KMS-11 (cell line): ENCODE data around the gene SAMD4B.

Source experiments
- H2AFZ ChIP-seq: fragments of 200-600 bp; sonication (generic); 2 replicates; pipeline ENCODE4 v1.6.1; 2016; ENCODE audit warnings: antibody characterized with exemption, mixed run types, low read depth
- H3K27ac ChIP-seq: fragments of 200-600 bp; sonication (generic); 2 replicates; pipeline ENCODE4 v1.6.1; 2016; ENCODE audit warnings: mild to moderate bottlenecking, mixed run types
- H3K27me3 ChIP-seq: fragments of 200-600 bp; sonication (generic); 2 replicates; pipeline ENCODE4 v1.6.1; 2017; ENCODE audit warnings: mild to moderate bottlenecking, low read depth, mixed run types, moderate library complexity; ENCODE audit not compliant: insufficient read depth
- H3K36me3 ChIP-seq: fragments of 200-600 bp; sonication (generic); 2 replicates; pipeline ENCODE4 v1.6.1; 2017; ENCODE audit warnings: mild to moderate bottlenecking, mixed run types; ENCODE audit not compliant: insufficient read depth
- H3K4me1 ChIP-seq: fragments of 200-600 bp; sonication (generic); 2 replicates; pipeline ENCODE4 v1.6.1; 2016; ENCODE audit warnings: mild to moderate bottlenecking, low read depth, mixed run types; ENCODE audit not compliant: poor library complexity, severe bottlenecking
- H3K4me2 ChIP-seq: fragments of 200-600 bp; sonication (generic); 2 replicates; pipeline ENCODE4 v1.7.0; 2016; ENCODE audit warnings: mild to moderate bottlenecking, mixed run types
- H3K4me3 ChIP-seq: fragments of 200-600 bp; sonication (generic); IDR thresholded peaks from 2 replicates; pipeline ENCODE4 v1.6.1; 2017; ENCODE audit warnings: low read depth, low read length, mixed read lengths; ENCODE audit not compliant: insufficient read depth
- H3K79me2 ChIP-seq: fragments of 200-600 bp; sonication (generic); 2 replicates; pipeline ENCODE4 v1.6.1; 2016; ENCODE audit warnings: low read depth, mixed run types; ENCODE audit not compliant: insufficient read depth
- H3K9ac ChIP-seq: fragments of 200-600 bp; sonication (generic); 2 replicates; pipeline ENCODE4 v1.6.1; 2016; ENCODE audit warnings: mild to moderate bottlenecking, mixed run types
- H4K20me1 ChIP-seq: fragments of 200-600 bp; sonication (generic); 2 replicates; pipeline ENCODE4 v1.6.1; 2016; ENCODE audit warnings: mild to moderate bottlenecking, mixed run types; ENCODE audit not compliant: insufficient read depth
- TF ChIP-seq, protein P1 (sequence below): fragments of 200-600 bp; sonication (generic); conservative IDR thresholded peaks from 2 replicates; pipeline ENCODE4 v1.6.1; 2017; ENCODE audit warnings: low read depth, mild to moderate bottlenecking, antibody characterized with exemption, low read length, moderate library complexity, mixed read lengths

SAMD4B gene

DNA sequence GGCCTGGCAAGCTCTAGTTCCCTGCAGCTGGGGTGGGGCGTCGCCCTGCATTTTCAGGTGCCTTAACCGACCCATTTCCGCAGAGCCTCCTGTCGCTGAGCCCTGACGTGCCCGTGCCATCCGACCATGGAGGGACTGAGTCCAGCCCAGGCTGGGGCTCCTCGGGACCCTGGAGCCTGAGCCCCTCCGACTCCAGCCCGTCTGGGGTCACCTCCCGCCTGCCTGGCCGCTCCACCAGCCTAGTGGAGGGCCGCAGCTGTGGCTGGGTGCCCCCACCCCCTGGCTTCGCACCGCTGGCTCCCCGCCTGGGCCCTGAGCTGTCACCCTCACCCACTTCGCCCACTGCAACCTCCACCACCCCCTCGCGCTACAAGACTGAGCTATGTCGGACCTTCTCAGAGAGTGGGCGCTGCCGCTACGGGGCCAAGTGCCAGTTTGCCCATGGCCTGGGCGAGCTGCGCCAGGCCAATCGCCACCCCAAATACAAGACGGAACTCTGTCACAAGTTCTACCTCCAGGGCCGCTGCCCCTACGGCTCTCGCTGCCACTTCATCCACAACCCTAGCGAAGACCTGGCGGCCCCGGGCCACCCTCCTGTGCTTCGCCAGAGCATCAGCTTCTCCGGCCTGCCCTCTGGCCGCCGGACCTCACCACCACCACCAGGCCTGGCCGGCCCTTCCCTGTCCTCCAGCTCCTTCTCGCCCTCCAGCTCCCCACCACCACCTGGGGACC, 65.6 kb downstream of the SAMD4B start:
- peak overlapping the region; percentile 71 for H3K4me2 ChIP-seq
- H3K79me2 ChIP-seq = peaks cover 24% of the 10 kb centered on the region
- no peak overlapping the region for H3K4me3 ChIP-seq
- no peak overlapping the region for H2AFZ ChIP-seq
- H3K36me3 ChIP-seq = no peaks in the 10 kb centered on the region
- H3K9ac ChIP-seq = peak overlapping the region; percentile 53
- peaks cover 57% of the 10 kb centered on the region for H3K4me1 ChIP-seq
- H3K27ac ChIP-seq = peak overlapping the region; percentile 61
- TF ChIP-seq, protein P1, sequence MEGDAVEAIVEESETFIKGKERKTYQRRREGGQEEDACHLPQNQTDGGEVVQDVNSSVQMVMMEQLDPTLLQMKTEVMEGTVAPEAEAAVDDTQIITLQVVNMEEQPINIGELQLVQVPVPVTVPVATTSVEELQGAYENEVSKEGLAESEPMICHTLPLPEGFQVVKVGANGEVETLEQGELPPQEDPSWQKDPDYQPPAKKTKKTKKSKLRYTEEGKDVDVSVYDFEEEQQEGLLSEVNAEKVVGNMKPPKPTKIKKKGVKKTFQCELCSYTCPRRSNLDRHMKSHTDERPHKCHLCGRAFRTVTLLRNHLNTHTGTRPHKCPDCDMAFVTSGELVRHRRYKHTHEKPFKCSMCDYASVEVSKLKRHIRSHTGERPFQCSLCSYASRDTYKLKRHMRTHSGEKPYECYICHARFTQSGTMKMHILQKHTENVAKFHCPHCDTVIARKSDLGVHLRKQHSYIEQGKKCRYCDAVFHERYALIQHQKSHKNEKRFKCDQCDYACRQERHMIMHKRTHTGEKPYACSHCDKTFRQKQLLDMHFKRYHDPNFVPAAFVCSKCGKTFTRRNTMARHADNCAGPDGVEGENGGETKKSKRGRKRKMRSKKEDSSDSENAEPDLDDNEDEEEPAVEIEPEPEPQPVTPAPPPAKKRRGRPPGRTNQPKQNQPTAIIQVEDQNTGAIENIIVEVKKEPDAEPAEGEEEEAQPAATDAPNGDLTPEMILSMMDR = no peak
- no peaks in the 10 kb centered on the region for H3K27me3 ChIP-seq
- no peaks in the 10 kb centered on the region for H4K20me1 ChIP-seq

DNA sequence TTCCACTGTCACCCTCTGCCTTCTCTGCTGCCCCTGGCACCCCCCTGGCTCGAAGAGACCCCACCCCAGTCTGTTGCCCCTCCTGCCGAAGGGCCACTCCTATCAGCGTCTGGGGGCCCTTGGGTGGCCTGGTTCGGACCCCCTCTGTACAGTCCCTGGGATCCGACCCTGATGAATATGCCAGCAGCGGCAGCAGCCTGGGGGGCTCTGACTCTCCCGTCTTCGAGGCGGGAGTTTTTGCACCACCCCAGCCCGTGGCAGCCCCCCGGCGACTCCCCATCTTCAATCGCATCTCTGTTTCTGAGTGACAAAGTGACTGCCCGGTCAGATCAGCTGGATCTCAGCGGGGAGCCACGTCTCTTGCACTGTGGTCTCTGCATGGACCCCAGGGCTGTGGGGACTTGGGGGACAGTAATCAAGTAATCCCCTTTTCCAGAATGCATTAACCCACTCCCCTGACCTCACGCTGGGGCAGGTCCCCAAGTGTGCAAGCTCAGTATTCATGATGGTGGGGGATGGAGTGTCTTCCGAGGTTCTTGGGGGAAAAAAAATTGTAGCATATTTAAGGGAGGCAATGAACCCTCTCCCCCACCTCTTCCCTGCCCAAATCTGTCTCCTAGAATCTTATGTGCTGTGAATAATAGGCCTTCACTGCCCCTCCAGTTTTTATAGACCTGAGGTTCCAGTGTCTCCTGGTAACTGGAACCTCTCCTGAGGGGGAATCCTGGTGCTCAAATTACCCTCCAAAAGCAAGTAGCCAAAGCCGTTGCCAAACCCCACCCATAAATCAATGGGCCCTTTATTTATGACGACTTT, 66.4 kb downstream of the SAMD4B start:
- H3K4me2 ChIP-seq = peak overlapping the region; percentile 71
- H3K79me2 ChIP-seq = peaks cover 24% of the 10 kb centered on the region
- H3K27me3 ChIP-seq = no peaks in the 10 kb centered on the region
- TF ChIP-seq, protein P1 = no peak
- H3K9ac ChIP-seq = peak overlapping the region; percentile 80; the same call in 1 of the 2 replicates
- peak overlapping the region; percentile 61 for H3K27ac ChIP-seq
- H3K4me3 ChIP-seq = no peak overlapping the region
- H4K20me1 ChIP-seq = no peaks in the 10 kb centered on the region
- peaks cover 49% of the 10 kb centered on the region for H3K4me1 ChIP-seq
- H2AFZ ChIP-seq = no peak overlapping the region
- H3K36me3 ChIP-seq = no peaks in the 10 kb centered on the region

DNA sequence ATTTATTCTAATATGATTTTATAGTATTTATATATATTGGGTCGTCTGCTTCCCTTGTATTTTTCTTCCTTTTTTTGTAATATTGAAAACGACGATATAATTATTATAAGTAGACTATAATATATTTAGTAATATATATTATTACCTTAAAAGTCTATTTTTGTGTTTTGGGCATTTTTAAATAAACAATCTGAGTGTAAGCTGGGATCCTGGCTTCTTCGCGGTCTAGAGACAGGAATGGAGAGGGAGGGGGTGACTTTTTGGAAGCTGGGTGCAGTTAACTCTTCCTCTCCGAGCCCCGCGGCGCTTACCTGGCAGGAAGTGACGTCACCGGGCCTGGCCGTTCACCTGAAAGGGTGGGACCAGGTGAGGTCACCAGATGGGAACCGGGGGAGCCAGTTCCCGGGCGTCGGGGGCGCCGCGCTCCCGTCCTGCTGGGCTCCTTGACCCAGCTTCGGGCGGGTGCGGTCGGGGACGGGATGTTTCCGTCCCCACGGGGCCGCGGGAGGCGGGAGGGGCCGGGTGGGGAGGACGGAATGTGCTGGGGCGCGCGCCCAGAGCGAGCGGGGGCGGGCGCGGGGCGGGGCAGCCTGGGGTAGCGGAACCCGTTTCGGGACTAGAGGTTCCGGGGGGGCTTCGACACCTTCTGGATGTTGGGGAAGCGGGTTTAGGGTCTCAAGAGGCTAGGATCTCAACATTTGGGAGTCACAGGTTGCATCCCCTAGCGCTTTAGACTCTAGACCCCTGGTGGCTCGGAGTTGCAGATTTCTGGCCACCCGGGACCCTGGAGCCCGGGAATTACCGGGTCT, 67.2 kb downstream of the SAMD4B start:
- Histone ChIP-seq H3K4me3 (no peak overlapping the region), H3K36me3 (no peaks in the 10 kb centered on the region), H3K79me2 (peaks cover 24% of the 10 kb centered on the region), H3K27me3 (no peaks in the 10 kb centered on the region), H3K27ac (peak overlapping the region; percentile 61), H3K4me2 (peak overlapping the region; percentile 71), H3K9ac (peak overlapping the region; percentile 80), H4K20me1 (no peaks in the 10 kb centered on the region), H2AFZ (peak overlapping the region; percentile 68), H3K4me1 (peaks cover 41% of the 10 kb centered on the region)
- TF ChIP-seq, protein P1 = no peak

DNA sequence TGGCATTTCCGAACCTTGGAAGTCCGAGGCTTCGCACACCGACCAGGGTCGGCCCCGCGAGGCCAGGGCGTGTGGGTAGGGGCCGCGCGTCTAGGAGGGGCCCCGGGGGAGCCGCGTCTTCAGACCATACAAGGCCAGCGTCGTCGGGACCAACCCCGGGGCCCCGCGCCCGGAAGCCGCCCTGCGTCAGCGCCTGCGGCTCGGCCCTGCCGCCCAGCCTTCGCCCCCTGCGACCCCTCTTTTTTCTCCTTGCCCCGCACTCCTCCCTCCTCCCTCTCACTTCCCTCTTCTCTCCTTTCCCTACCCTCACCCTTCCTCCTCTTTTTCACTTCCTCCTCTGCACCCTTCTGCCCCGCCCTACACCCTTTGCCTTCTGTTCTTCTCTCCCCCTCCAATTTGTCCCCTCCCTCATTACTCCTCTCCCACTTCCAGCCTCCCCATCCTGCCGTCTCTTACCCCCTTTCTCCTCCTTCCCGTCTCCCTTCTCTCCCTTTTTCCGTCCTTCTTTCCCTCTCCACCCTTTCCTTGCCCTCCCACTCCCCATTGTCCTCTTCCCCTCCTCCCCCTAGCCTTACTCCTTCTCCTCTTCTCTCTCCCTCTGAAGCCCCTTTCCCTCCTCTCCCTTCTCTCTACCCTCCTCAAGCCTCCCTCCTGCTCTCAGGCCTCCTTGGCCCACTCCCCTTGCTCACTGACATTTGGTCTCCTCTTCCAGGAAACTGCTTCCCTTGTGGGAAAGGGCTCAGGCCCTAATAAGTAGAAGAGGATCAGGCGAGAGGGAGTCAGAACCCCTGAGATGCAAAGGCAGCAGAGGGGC, 68.0 kb downstream of the SAMD4B start:
- peaks cover 24% of the 10 kb centered on the region for H3K79me2 ChIP-seq

More for the DNA sequence above, 68.0 kb downstream of the SAMD4B start:
- Histone ChIP-seq H3K4me2 (peak overlapping the region; percentile 71), H3K27me3 (no peaks in the 10 kb centered on the region), H3K27ac (peak overlapping the region; percentile 61), H2AFZ (peak overlapping the region; percentile 68), H3K36me3 (no peaks in the 10 kb centered on the region), H3K9ac (peak overlapping the region; percentile 80), H4K20me1 (no peaks in the 10 kb centered on the region), H3K4me1 (peaks cover 33% of the 10 kb centered on the region), H3K4me3 (no peak overlapping the region)
- TF ChIP-seq, protein P1 = no peak
